ENCODE data around the gene PXDC1.
A peak's percentile ranks its signal among the peaks of the same experiment; 100 is the strongest.
"Not testable (repeated sequence)": the region's sequence is repeated elsewhere in the genome, so short reads cannot be mapped to it uniquely, and the experiment has no call there.

Gene PXDC1

DNA sequence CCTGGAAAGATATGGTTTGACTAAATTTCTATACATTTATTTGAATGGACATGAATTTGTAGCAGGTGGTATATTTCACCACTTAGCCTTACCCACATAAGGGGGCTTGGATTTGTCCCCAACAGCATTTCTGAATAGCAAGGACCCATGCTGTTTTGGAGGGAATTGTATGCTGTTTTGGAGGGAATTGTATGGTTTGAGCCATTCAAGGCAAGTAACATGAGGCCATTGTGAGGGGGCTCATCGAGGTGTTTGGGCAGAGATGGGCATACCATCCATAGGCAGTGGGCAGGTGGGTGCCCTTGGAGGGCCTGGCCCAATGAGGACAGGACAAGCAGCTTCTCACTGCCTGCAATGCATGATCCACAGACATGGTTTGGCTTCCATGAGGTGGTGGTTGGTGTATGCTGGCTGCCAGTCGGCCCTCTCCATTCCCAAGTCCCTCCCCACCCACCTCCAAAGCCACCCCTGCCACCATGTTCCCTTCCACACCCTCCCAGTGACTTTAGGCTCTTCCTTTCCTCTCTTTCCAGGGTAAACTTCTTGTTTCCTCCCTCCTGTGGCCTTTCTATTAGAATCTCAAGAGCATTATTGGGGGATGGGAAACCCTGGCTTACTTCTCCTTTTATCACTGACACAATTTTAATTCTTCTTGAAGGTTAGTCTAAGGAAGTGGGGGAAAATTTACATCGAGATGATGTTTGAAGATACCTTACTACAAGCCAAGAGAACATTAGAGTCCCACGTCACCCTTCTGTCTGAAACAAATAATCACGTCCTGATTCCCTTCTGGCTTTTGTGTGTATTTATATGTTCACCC, 13.2 kb upstream of the PXDC1 start:
- DNase-seq (ENCODE audit: low read depth in 1 of 2, low spot score in 1 of 2), result no peak

DNA sequence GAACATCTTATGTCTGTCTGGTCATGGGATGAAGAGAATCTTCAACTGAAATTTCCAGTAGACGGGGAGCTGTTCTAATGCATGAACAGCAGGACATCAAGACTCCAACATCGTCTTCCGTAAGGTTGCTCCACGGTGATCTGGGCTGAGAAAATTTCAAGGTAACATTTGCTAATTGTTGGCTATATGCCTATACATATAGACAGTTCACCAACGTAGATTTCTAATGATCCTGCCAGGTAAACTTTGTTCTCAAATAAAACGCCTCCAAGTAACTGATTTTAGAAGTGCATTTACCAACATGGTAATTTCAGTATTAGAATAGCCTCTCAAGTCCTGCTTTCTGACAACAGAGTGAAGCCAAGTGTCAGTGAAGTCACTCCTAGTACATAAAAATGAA, 11.3 kb upstream of the PXDC1 start:
- DNase-seq (ENCODE audit: low read depth in 1 of 2, low spot score in 1 of 2), result no peak

DNA sequence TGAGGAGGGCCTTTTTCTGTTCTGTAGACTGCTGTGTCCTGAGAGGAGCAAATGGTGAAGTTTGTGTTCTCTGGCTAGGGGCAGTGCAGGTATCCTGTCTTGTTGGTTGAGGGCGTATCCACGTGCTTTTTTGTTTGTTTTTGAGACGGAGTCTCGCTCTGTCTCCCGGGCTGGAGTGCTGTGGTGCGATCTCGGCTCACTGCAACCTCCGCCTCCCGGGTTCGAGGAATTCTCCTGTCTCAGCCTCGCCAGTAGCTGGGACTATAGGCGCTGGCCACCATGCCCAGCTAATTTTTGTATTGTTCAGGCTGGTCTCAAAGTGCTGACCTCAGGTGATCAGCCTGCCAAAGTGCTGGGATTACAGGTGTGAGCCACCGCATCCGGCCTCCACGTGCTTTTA, 10.8 kb upstream of the PXDC1 start:
- DNase-seq (ENCODE audit: low read depth in 1 of 2, low spot score in 1 of 2), result no peak

DNA sequence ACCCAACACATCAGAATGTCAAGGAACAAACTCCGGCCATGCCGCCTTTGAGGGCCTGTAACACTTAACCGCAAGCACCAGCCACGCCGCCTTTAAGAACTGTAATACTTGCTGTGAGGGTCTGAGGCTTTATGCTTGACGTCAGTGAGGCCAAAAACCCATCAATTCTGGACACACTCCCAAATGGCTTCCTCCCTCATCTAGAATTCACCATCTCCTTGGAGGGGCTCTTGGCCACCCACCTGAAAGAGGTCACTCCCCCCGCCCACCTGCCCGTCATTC, 10.4 kb upstream of the PXDC1 start:
- DNase-seq (ENCODE audit: low read depth in 1 of 2, low spot score in 1 of 2), result no peak

DNA sequence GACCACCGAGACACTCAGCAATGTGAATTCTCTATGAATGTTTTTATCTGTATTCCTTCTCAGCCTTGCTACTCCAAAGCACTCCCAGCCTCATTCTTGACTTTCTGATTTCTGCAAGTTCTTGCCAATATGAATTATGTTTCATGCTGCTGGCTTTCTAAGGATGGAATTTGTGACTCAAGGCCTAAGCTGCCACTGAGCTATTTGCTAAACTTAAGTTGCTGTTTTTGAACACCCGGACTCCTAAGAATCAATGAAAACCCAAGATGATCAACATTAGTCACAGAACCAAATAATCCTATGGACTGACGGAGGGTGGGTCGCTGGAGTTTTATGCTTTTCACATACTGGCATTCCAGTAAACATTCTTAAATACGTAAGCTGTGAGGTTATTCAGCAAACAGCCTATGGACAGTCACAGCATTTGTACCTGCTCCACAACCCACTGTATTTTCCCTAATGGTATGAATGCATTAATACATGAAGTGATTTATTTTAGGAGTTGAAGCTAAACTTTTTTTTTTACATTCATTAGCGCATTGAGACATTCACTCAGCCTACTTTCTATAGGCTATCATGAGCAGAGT, 8.2 kb upstream of the PXDC1 start:
- DNase-seq (ENCODE audit: low read depth in 1 of 2, low spot score in 1 of 2), result no peak

DNA sequence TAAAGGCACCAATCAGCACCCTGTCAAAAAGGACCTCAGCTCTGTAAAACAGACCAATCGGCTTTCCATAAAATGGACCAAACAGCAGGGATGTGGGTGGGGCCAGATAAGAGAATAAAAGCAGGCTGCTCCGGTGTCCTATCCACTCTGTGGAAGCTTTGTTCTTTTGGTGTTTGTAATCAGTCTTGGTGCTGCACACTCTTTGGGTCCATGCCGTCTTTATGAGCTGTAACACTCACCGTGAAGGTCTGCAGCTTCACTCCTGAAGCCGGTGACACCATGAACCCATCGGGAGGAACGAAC, 7.3 kb upstream of the PXDC1 start:
- DNase-seq (ENCODE audit: low read depth in 1 of 2, low spot score in 1 of 2), result no peak

DNA sequence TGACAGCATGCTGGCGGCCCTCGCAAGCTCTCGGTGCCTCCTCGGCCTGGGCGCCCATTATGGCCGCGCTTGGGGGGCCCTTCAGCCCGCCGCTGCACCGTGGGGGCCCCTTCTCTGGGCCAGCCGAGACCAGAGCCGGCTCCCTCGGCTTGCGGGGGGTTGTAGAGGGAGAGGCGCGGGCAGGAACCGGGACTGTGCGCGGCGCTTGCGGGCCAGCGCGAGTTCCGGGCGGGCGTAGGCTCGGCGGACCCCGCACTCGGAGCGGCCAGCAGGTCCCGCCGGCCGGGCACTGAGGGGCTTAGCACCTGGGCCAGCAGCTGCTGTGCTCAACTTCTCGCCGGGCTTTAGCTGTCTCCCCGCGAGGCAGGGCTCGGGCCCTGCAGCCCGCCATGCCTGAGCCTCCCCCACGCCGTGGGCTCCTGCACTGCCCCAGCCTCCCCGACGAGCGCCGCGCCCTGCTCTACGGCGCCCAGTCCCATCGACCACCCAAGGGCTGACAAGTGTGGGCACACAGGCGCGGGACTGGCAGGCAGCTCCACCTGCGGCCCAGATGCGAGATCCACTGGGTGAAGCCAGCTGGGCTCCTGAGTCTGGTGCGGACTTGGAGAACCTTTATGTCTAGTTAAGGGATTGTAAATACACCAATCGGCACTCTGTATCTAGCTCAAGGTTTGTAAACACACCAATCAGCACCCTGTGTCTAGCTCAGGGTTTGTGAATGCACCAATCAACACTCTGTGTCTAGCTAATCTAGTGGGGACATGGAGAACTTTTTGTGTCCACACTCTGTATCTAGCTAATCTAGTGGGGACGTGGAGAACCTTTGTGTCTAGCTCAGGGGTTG, 6.7 kb upstream of the PXDC1 start:
- not testable (repeated sequence) for DNase-seq (ENCODE audit: low read depth in 1 of 2, low spot score in 1 of 2)

DNA sequence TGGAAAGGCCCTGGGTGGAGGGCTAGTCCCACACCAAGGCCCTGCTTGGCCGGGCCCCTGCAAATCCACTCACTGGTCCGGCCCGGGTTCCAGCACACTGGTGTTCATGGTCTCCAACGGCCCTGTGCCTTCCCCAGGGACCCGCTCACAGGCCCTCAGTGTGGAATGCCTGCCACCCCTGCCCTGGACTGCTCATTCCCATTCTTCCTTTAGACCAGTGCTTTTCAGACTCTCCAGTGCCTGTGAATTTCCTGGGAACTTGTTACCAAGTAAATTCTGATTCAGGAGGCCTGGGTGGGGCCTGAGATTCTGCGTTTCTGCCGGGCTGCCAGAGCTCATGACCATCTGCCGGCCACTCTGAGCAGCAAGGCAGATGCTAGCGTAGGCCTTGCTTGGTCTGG, 5.7 kb upstream of the PXDC1 start:
- DNase-seq (ENCODE audit: low read depth in 1 of 2, low spot score in 1 of 2), result no peak

DNA sequence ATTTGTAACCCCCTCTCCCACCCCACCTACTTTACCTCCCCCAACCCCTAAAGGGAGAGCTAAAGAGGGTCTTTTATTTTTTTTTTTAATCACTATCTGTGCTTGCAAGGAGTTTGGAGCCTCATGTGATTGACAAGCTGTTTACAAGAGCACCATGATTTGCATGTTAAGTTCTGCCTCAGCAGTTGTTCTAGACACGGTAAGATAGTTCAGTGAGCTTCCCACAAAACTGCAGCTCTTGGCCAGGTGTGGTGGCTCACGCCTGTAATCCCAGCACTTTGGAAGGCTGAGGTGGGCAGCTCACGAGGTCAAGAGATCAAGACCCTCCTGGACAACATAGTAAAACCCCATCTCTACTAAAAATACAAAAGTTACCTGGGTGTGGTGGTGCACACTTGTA, 5.0 kb upstream of the PXDC1 start:
- no peak for DNase-seq (ENCODE audit: low read depth in 1 of 2, low spot score in 1 of 2)

DNA sequence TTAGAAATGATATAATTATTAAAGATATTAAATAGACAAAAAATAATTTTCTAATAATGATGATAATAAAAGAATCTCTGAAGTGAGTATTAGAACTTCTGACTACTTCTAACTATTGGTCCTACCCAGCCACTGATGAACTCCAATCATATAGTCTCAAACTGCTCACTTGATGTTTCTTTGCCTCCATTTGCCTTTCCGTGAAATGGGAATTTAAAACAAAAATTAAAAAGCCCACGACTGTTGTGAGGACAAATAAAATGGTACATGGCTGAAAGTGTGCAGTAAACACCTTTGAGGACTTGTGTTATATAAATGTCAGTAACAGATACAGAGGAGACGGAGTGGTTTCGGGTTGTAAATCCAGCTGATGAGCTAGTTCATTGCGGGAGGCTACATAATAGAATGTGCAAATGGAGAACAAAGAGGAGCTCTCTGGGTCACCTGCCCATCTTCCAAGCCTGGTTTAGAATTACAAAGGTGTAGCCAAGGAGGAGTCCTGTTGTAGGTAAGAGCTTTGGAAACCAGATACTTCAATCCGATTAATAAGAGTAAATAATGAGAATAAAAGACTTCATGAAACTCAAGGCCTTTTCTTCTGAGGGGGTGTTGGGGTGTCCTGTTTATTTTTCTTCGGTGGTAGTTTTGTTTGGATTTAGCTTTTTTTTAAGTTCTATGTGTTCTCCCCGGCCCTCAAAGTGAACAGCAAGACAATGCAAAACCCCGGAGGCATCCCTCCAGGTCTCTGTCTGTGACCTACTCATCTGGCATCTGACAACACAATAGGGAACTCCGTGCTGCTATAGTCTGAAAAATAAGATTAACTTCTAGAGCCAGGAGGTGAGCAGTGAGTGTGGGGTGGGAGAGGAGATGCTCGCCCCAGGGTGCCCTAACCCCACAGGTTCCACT, 4.4 kb upstream of the PXDC1 start:
- DNase-seq (ENCODE audit: low read depth in 1 of 2, low spot score in 1 of 2), result no peak

DNA sequence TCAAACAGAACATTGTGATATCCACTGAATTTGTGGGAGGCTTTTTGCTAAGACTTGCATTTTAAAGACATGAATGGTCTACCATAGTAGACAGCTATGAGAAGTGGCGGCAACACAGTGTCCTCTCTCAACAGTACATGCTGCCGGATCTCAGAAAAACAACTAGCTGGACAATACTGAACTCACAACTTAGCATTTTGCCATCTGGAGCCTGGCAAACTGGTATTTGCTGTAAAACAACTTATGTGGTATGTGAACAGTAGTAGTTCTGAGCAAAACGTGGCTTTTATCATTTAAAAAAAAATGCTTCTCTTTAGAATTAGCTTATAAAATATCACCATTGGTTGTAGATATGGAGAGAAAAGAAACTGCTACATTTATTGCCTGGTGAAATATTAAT, 3.3 kb upstream of the PXDC1 start:
- no peak for DNase-seq (ENCODE audit: low read depth in 1 of 2, low spot score in 1 of 2)

DNA sequence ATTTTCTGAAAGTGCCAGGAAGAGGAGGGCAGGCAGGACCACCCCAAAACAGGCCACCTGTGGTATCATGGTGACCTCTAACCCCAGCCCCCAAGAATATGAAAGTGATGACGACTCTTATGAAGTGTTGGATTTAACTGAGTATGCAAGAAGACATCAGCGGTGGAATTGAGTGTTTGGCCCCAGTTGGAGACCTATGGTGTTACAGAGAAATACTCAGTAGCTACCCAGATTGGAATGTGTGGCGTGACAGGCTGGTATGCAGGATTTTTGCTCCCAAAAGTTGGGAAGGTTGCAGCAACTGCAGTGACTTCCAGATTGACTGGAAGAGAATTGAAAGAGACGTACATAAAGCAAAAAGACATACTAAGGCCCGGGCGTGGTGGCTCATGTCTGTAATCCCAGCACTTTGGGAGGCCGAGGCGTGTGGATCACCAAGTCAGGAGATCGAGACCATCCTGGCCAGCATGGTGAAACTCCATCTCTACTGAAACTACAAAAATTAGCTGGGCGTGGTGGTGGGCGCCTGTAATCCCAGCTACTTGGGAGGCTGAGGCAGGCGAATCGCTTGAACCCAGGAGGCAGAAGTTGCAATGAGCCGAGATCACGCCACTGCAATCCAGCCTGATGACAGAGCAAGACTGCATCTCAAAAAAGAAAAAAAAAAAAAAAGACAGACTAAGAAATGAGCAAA, 2.7 kb upstream of the PXDC1 start:
- not testable (repeated sequence) for DNase-seq (ENCODE audit: low read depth in 1 of 2, low spot score in 1 of 2)

DNA sequence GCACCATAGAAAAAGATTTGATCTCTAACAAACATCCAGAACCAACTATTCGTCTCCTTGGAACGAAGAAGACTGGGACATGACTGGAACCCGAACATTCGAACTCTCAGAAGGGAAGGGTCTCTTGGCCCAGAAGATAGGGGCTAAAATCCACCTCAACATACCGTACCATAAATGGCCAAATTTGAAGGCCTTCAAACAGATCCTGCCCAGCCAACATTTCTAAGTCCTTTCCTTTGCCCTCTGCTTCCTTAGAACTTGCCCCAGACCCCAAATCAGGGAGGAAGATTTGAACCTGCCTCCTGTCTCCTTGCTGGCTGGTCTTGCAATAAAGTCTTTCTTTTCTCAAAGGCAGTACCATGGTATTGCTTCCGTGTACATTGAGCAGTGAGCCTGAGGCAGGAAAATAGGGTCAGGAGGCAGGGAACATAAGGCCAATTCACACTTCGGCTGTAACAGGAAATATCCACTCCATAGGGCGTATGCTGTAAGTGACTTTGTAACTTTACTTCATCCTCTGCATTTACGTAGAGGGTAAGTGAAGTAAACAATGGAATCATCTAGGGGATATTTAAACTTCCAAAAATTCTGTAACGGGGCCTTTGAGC, 1.8 kb upstream of the PXDC1 start:
- DNase-seq (ENCODE audit: low read depth in 1 of 2, low spot score in 1 of 2), result no peak

DNA sequence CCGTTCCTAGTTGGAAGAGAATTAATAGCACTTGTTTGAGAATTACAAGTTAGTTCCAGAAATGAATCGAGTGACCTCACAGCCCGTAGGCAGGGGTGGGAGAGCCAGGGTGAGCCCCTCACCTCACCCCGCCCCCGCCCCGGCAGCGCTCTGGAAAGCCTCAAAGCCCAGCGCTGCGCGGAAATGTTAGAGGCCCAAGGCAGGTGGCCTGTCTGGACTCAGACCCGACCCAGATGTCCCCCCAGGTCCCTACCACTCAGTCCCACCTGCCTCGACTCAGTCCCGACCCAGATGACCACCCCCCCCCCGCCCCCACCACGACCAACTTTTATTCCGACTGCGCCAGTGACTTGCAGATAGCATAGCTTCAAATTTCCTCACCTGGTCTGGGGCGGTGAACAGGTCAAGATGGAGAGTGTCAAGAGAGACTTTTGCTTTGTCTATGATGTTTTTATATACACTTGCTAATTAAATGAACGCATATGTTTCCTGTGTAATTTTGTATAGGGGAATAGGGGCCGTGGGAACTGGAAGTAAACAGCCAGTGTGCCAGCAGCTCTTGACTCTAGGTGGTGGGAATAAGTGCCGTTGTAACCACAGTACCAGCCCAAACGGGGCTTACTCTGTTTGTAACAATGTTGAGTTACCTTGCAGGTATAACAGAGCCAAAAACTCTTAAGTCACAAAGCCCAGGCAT, 1.2 kb upstream of the PXDC1 start:
- no peak for DNase-seq (ENCODE audit: low read depth in 1 of 2, low spot score in 1 of 2)

DNA sequence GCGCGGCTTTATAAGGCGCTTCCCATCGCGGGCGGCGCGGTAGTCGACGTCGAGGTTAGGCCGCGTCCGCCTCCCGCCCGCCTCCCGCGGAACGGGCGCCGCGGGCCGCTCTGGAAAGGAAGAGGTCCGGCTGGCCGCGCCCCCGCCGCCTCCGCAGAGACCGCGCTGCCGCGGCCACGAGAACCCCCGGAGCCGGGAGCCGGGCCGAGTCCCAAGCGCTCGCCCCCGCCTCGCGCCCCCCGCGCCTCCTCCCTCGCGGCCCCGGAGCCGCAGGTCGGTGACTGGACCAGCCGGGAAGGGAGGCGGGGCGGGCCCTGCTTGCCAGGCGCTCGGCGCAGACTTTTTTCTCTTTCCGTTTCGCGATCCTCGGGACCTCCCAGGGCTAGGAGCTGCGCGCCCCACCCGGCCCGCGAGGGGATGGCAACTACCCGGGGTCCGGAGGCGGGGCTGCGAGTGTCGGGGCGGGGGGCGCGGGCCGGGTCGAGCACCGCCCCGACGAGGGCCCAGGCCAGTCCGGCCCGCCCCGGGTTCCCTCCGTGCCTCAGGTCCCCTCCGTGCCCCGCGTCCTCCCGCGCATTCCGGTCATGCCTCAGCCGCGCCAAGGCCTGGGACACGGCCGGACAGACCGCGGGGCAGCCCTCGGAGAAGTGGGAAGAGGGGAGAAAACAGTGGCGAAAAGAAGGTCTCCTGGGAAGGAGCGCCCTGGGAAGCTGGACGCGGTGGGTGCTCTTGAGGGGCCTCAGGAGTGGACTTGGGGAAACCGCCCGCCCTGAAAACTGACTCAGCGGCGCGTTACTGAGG, 417 bp upstream of the PXDC1 start:
- peak; percentile 26 to 40 for DNase-seq (ENCODE audit: low read depth in 1 of 2, low spot score in 1 of 2)

DNA sequence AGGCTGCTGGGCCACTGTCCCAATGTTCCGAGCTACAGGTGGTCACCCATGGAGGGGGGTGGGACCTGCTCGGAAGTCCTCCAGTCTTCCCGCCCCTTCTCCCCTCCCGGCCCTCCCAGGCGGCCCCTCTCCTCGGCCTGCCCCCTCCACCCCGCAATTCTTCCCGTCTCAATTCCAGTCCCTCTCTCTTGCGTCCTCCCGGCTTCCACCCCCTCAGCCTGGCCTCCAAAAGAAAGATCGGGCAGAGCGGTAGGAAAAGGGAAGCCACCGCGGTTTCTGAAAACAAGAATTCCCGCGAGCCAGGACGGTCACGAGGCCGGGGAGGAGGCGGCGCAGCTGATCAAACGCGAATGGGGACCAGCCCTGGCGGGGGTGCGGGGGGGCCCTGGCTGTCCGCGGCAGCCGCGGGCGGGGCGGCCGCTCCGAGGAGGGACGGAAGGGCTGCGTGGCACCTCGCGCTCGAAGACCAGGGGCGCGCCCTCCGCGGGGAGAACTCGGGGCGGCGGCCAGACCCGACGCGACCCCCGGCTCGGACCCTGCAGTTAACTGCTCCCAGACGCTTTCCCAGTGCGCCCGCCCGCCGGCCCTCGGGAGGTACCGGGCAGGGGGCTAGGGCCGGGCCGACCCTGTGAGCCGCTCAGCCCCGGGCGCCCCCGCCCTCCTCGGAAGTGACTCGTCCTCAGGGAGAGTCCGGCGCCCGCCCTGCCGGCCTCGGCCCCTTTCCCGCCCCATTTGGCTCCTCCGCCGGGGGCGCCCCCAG, 1.0 kb downstream of the PXDC1 start:
- DNase-seq (ENCODE audit: low read depth in 1 of 2, low spot score in 1 of 2), result no peak

DNA sequence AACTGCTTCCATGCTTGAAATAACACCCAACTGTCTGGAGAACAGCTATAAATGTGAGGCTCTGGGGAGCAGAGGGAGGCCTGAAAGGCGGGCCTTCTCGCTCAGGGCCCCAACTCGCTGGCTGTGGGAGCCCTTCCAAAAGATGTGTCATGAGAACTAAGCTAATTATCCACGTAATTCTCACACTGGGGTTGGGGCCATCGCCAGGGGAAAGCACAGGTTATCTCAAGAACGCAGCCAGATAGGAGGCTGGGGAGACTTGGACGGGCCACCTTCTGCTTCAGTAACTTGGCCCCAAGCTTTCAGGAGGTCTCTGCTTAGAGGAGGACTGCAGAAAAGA, 1.6 kb downstream of the PXDC1 start:
- DNase-seq (ENCODE audit: low read depth in 1 of 2, low spot score in 1 of 2), result no peak

DNA sequence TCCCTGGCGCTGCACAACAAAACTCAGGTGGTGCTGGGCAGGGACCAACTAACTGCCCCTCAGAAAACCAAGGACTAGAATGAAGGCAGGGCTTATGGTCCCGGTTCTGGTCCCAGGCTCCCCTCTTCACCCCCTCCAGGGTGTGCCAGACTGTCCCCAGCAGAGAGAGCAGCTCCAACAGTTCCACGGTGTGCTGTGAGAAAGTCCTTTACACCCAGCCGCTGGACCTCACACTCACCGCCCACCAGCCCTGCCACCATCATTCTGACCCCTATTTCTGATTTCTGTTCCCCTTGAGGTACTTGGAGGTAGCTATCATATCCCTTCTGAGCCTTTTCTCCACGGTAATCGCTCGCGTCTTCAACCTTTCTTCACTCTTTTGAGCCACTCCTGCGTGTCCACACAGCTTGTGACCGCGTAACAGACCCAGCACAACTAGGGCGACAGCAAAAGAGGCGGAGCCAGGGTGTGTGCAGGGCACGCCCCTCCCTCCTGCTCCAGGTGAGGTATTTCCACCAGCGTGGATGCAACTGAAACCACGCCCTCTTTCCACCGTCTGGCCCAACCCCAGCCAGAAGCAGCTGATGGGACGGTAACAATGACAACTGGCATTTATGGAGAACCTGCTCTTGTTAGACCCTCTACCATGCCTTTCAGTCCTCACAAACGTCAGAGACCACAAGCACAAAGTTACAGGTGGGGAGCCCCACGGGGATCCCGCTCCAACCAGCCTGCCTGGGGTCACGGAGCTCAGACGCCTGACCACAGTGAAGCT, 2.3 kb downstream of the PXDC1 start:
- DNase-seq (ENCODE audit: low read depth in 1 of 2, low spot score in 1 of 2), result no peak
